Subcutaneous adipose tissue (tissue), 4 donors: ENCODE measurements around the gene ZNRF2. TPM values are rescaled to one million over a fixed set of nuclear protein-coding genes. Genes with fewer than 3 reads are reported as not detected.

Source experiments
- CTCF ChIP-seq: fragments of 450-650 bp; IDR thresholded peaks from one replicate; pipeline ENCODE4 v1.5.1; 2016; ENCODE audit warnings: low read depth, mild to moderate bottlenecking, control low read depth, antibody characterized with exemption, moderate library complexity
- total RNA-seq, 4 donors: library from RNA; depleted of rRNA; stranded (reverse); fragments of >200 nt; gene quantifications; one replicate each; pipeline ENCODE4 v1.1.0, GENCODE V29; 2016

ZNRF2 gene
- total RNA-seq, 4 donors from 2014 or later, result 19.2 to 23.8 (median 21.3) TPM

DNA sequence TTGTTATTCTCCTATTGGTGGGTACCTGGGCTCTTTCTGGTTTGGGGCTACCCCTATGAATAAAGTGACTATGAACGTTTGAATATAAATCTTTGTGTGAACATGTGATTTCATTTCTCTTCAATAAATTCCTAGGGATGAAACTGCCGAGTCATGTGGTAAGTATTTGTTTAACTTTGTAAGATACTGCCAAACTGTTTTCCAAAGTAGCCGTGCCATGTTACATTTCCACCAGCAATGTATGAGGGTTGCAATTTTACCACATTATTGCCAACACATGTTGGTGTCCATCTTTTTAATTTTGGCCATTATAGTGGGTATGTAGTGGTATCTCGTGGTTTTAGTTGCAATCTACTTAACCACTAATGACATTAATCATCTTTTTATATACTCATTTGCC is 94.7 kb downstream of the ZNRF2 start:
- no peak for TF ChIP-seq CTCF

- TF ChIP-seq CTCF, result no peak
These were observed 95.3 kb downstream of the ZNRF2 start for GRCh38 chr7:30379741-30380140.

- no peak for TF ChIP-seq CTCF
These were observed 95.9 kb downstream of the ZNRF2 start for GRCh38 chr7:30380294-30380693.

GRCh38 chr7:30382607-30383006 is 98.2 kb downstream of the ZNRF2 start:
- no peak for TF ChIP-seq CTCF

GRCh38 chr7:30389791-30390190 is 105.4 kb downstream of the ZNRF2 start:
- no peak for TF ChIP-seq CTCF

DNA sequence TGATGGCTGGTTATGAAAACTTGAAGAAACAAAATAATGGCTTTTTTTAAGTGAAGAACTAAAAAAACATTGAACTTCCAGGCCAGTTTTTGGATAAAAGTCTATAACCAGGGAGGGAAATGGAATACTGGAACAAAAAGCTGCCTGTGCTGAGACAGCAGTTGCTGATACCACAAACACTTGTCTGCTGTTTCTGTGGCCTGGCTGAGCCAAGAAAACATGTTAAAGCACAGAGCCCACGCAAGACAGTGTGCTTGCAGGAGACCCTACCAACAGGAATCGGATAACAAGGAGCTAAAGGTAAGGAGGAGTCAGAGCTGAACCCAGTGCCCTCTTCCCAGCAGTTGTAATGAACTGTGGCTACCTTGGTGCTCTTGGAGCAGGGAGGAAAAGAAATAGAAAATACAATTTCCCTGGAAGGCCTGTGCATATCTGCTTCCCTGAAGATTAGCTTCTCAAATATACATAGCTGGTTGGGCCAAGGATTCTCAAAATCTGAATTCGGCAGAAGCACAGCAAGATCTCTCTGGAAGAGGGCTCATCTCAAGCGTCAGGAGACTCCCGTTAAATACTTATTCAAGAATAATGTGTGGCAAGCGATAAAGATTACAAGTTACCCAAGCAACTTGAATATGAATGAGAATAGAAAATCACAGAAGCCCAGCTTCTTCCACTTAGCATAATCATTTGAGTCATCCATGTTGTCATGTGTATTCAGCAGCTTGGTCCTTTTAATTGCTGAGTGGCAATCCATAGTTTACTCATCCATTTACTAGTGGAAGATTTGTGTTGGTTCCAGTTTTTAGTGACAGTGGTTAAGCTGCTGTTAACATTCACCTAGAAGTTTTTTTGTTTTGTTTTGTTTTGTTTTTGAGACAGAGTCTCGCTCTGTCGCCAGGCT is 106.6 kb downstream of the ZNRF2 start:
- no peak for TF ChIP-seq CTCF

- no peak for TF ChIP-seq CTCF
These were observed 107.4 kb downstream of the ZNRF2 start for GRCh38 chr7:30391806-30392205.
